Measurements from ENCODE around the gene TMCO6.
"Not testable (repeated sequence)": the region's sequence is repeated elsewhere in the genome, so short reads cannot be mapped to it uniquely, and the experiment has no call there.

Gene TMCO6

GRCh38 chr5:140639148-140639981 lies at the start of gene TMCO6:
Gene TMCO6 (plus strand): TSS chr5:140639451. CDS start chr5:140639528, 77 bp downstream.
- peak within 1 kb of the TSS; percentile 96 for H3K27ac Mint-ChIP-seq
- DNase-seq (ENCODE audit: low spot score in 2 of 2) (peak; percentile 87 to 97), ATAC-seq (peak; percentile 91)
- H3K36me3 Mint-ChIP-seq: peaks cover 25% of the 10 kb centered on the region
- H3K9me3 Mint-ChIP-seq: no peaks in the 10 kb centered on the region
- H3K4me3 Mint-ChIP-seq: peak within 1 kb of the TSS; percentile 84
- peaks cover 56% of the 10 kb centered on the region for H3K4me1 Mint-ChIP-seq

GRCh38 chr5:140590861-140591260 lies 48.4 kb upstream of the TMCO6 start:
- Mint-ChIP-seq H3K36me3 (no peaks in the 10 kb centered on the region), H3K4me3 (no peak overlapping the region), H3K27ac (no peak overlapping the region), H3K4me1 (no peaks in the 10 kb centered on the region), H3K9me3 (no peaks in the 10 kb centered on the region)
- DNase-seq (ENCODE audit: low spot score in 2 of 2): no peak
- ATAC-seq: no peak

GRCh38 chr5:140591747-140592372 lies 47.4 kb upstream of the TMCO6 start:
- no peaks in the 10 kb centered on the region for H3K9me3 Mint-ChIP-seq
- DNase-seq (ENCODE audit: low spot score in 2 of 2): no peak
- H3K27ac Mint-ChIP-seq: no peak overlapping the region
- H3K36me3 Mint-ChIP-seq: no peaks in the 10 kb centered on the region
- no peaks in the 10 kb centered on the region for H3K4me1 Mint-ChIP-seq
- H3K4me3 Mint-ChIP-seq: no peak overlapping the region
- ATAC-seq: peak; percentile 26

- H3K4me1 Mint-ChIP-seq; H3K27ac Mint-ChIP-seq; H3K9me3 Mint-ChIP-seq; ATAC-seq; H3K4me3 Mint-ChIP-seq; DNase-seq (ENCODE audit: low spot score in 2 of 2); H3K36me3 Mint-ChIP-seq: not testable (repeated sequence)
These were observed 46.2 kb upstream of the TMCO6 start for GRCh38 chr5:140593070-140593469.

- Mint-ChIP-seq H3K36me3 (no peaks in the 10 kb centered on the region), H3K9me3 (no peaks in the 10 kb centered on the region), H3K27ac (no peak overlapping the region), H3K4me3 (no peak overlapping the region), H3K4me1 (no peaks in the 10 kb centered on the region)
- ATAC-seq: no peak
- no peak for DNase-seq (ENCODE audit: low spot score in 2 of 2)
These were observed 45.1 kb upstream of the TMCO6 start for GRCh38 chr5:140594169-140594568.

GRCh38 chr5:140595538-140596300 lies 43.5 kb upstream of the TMCO6 start:
- Mint-ChIP-seq H3K4me1 (no peaks in the 10 kb centered on the region), H3K27ac (no peak overlapping the region), H3K36me3 (no peaks in the 10 kb centered on the region), H3K9me3 (no peaks in the 10 kb centered on the region), H3K4me3 (no peak overlapping the region)
- no peak for DNase-seq (ENCODE audit: low spot score in 2 of 2)
- no peak for ATAC-seq

- no peaks in the 10 kb centered on the region for H3K9me3 Mint-ChIP-seq
- no peak overlapping the region for H3K4me3 Mint-ChIP-seq
- no peak overlapping the region for H3K27ac Mint-ChIP-seq
- H3K4me1 Mint-ChIP-seq: no peaks in the 10 kb centered on the region
- no peaks in the 10 kb centered on the region for H3K36me3 Mint-ChIP-seq
- no peak for ATAC-seq
- DNase-seq (ENCODE audit: low spot score in 2 of 2): no peak
These were observed 42.9 kb upstream of the TMCO6 start for GRCh38 chr5:140596321-140596741.

- DNase-seq (ENCODE audit: low spot score in 2 of 2) (no peak), ATAC-seq (no peak)
- Mint-ChIP-seq H3K9me3 (no peaks in the 10 kb centered on the region), H3K4me1 (no peaks in the 10 kb centered on the region), H3K36me3 (no peaks in the 10 kb centered on the region), H3K4me3 (no peak overlapping the region), H3K27ac (no peak overlapping the region)
These were observed 40.4 kb upstream of the TMCO6 start for GRCh38 chr5:140598836-140599235.

- H3K36me3 Mint-ChIP-seq: no peaks in the 10 kb centered on the region
- H3K27ac Mint-ChIP-seq: no peak overlapping the region
- H3K4me1 Mint-ChIP-seq: no peaks in the 10 kb centered on the region
- H3K4me3 Mint-ChIP-seq: no peak overlapping the region
- ATAC-seq (no peak), DNase-seq (ENCODE audit: low spot score in 2 of 2) (no peak)
- H3K9me3 Mint-ChIP-seq: no peaks in the 10 kb centered on the region
These were observed 39.2 kb upstream of the TMCO6 start for GRCh38 chr5:140600096-140600495.

GRCh38 chr5:140602147-140602546 lies 37.1 kb upstream of the TMCO6 start:
- H3K4me3 Mint-ChIP-seq: no peak overlapping the region
- no peak overlapping the region for H3K27ac Mint-ChIP-seq
- H3K36me3 Mint-ChIP-seq: no peaks in the 10 kb centered on the region
- DNase-seq (ENCODE audit: low spot score in 2 of 2) (no peak), ATAC-seq (no peak)
- no peaks in the 10 kb centered on the region for H3K4me1 Mint-ChIP-seq
- H3K9me3 Mint-ChIP-seq: no peaks in the 10 kb centered on the region

- not testable (repeated sequence) for H3K9me3 Mint-ChIP-seq; H3K4me1 Mint-ChIP-seq; H3K27ac Mint-ChIP-seq; H3K36me3 Mint-ChIP-seq; DNase-seq (ENCODE audit: low spot score in 2 of 2); H3K4me3 Mint-ChIP-seq; ATAC-seq
These were observed 35.9 kb upstream of the TMCO6 start for GRCh38 chr5:140603446-140603698.

GRCh38 chr5:140603734-140604133 lies 35.5 kb upstream of the TMCO6 start:
- DNase-seq (ENCODE audit: low spot score in 2 of 2): no peak
- ATAC-seq: no peak
- Mint-ChIP-seq H3K27ac (no peak overlapping the region), H3K4me1 (no peaks in the 10 kb centered on the region), H3K36me3 (no peaks in the 10 kb centered on the region), H3K9me3 (no peaks in the 10 kb centered on the region), H3K4me3 (no peak overlapping the region)

GRCh38 chr5:140605879-140606278 lies 33.4 kb upstream of the TMCO6 start:
- ATAC-seq (no peak), DNase-seq (ENCODE audit: low spot score in 2 of 2) (no peak)
- no peaks in the 10 kb centered on the region for H3K4me1 Mint-ChIP-seq
- no peaks in the 10 kb centered on the region for H3K9me3 Mint-ChIP-seq
- no peak overlapping the region for H3K27ac Mint-ChIP-seq
- H3K4me3 Mint-ChIP-seq: no peak overlapping the region
- H3K36me3 Mint-ChIP-seq: no peaks in the 10 kb centered on the region

GRCh38 chr5:140607031-140607430 lies 32.2 kb upstream of the TMCO6 start:
- H3K27ac Mint-ChIP-seq: no peak overlapping the region
- DNase-seq (ENCODE audit: low spot score in 2 of 2) (no peak), ATAC-seq (no peak)
- H3K4me3 Mint-ChIP-seq: no peak overlapping the region
- no peaks in the 10 kb centered on the region for H3K36me3 Mint-ChIP-seq
- no peaks in the 10 kb centered on the region for H3K4me1 Mint-ChIP-seq
- no peaks in the 10 kb centered on the region for H3K9me3 Mint-ChIP-seq

GRCh38 chr5:140608722-140609121 lies 30.5 kb upstream of the TMCO6 start:
- H3K27ac Mint-ChIP-seq: no peak overlapping the region
- H3K9me3 Mint-ChIP-seq: no peaks in the 10 kb centered on the region
- ATAC-seq (no peak), DNase-seq (ENCODE audit: low spot score in 2 of 2) (no peak)
- H3K4me1 Mint-ChIP-seq: no peaks in the 10 kb centered on the region
- H3K36me3 Mint-ChIP-seq: no peaks in the 10 kb centered on the region
- H3K4me3 Mint-ChIP-seq: no peak overlapping the region

- no peak overlapping the region for H3K27ac Mint-ChIP-seq
- no peaks in the 10 kb centered on the region for H3K9me3 Mint-ChIP-seq
- no peak for ATAC-seq
- no peak overlapping the region for H3K4me3 Mint-ChIP-seq
- DNase-seq (ENCODE audit: low spot score in 2 of 2): no peak
- no peaks in the 10 kb centered on the region for H3K36me3 Mint-ChIP-seq
- H3K4me1 Mint-ChIP-seq: no peaks in the 10 kb centered on the region
These were observed 30.1 kb upstream of the TMCO6 start for GRCh38 chr5:140609126-140609525.
